Transverse colon (tissue), 4 donors: ENCODE data around the gene DNAH11. TPM values are rescaled to one million over a fixed set of nuclear protein-coding genes. Genes with fewer than 3 reads are reported as not detected.

ENCODE experiments used
- DNase-seq: peaks from one replicate; pipeline ENCODE4 v3.0.0-alpha.2; 2019
- H3K27ac ChIP-seq, 4 donors: fragments of 200-600 bp; sonication (generic); 2 replicates each; pipeline ENCODE4 v1.5.1; 2016 to 2018; ENCODE audit warnings: inconsistent platforms in 4 of 4
- H3K27me3 ChIP-seq: fragments of 200-600 bp; sonication (generic); 2 replicates; pipeline ENCODE4 v1.5.1; 2017; ENCODE audit warnings: inconsistent platforms
- H3K36me3 ChIP-seq, 4 donors: fragments of 200-600 bp; sonication (generic); 2 replicates each; pipeline ENCODE4 v1.5.1; 2017 to 2019; ENCODE audit warnings: inconsistent platforms in 4 of 4
- H3K4me1 ChIP-seq, 4 donors: fragments of 200-600 bp; sonication (generic); 2 replicates each; pipeline ENCODE4 v1.5.1; 2017 to 2020; ENCODE audit warnings: inconsistent platforms in 4 of 4
- H3K4me3 ChIP-seq, 4 donors: fragments of 200-600 bp; sonication (generic); 1 replicate in 1 of 4; 2 replicates in 3 of 4; pipeline versions ENCODE4 v1.5.1 to v1.6.1; 2017 to 2019; ENCODE audit warnings: inconsistent platforms in 4 of 4
- H3K9me3 ChIP-seq, 2 donors: fragments of 200-600 bp; sonication (generic); 2 replicates each; pipeline ENCODE4 v1.5.1; 2017 to 2019; ENCODE audit warnings: inconsistent platforms in 2 of 2
- CTCF ChIP-seq, 5 experiments: fragments of 200-600 bp in 3 of 5; fragments of 450-650 bp in 2 of 5; sonication (generic) in 3 of 5; IDR thresholded peaks; 1 replicate in 2 of 5; 2 replicates in 3 of 5; pipeline ENCODE4 v1.5.1; 2016 to 2017; ENCODE audit warnings: antibody characterized with exemption in 5 of 5, inconsistent platforms in 3 of 5, mild to moderate bottlenecking in 2 of 5, moderate library complexity in 1 of 5
- EP300 ChIP-seq: sonication (generic); formaldehyde crosslinking; IDR thresholded peaks from one replicate; pipeline ENCODE4 v1.6.1; 2017; ENCODE audit warnings: antibody characterized with exemption, low read depth
- POLR2A ChIP-seq: fragments of 450-650 bp; IDR thresholded peaks from one replicate; pipeline ENCODE4 v1.6.1; 2016; ENCODE audit warnings: antibody characterized with exemption, mild to moderate bottlenecking, moderate library complexity
- POLR2AphosphoS5 ChIP-seq, 3 donors: sonication (generic); formaldehyde crosslinking; IDR thresholded peaks; one replicate each; pipeline ENCODE4 v1.6.1; 2016; ENCODE audit warnings: antibody characterized with exemption in 3 of 3
- WGBS, 2 donors: methylation state at CpG; one replicate each; pipeline ENCODE4 v1.1.5; 2018; ENCODE audit warnings: low coverage in 1 of 2; 5-methylcytosine and 5-hydroxymethylcytosine counted together
- in situ Hi-C, 4 donors: fragments of 200-750 bp; cut with MboI; loops; one replicate each; pipeline versions ENCODE4 v1.15.0 to v1.15.1; 2017; ENCODE audit warnings: low sequenced_read_pairs in 3 of 4, low pct_ligation_motif_present in 1 of 4, low pct_unique_long_range_greater_than_20kb in 1 of 4
- intact Hi-C: fragments of 100-400 bp; cut with DNase I; formaldehyde crosslinking; loops from one replicate; pipeline ENCODE4 v1.15.1; 2023; ENCODE audit warnings: low total_unique reads
- total RNA-seq, 4 donors: library from RNA; depleted of rRNA; stranded (reverse); fragments of >200 nt; gene quantifications; one replicate each; pipeline ENCODE4 v1.1.0, GENCODE V29; 2016

Gene DNAH11
- total RNA-seq, 4 donors from 2014 or later = under 0.01 to 0.16 TPM; not detected in 2

- H3K27ac ChIP-seq = no peak overlapping the region
- H3K4me3 ChIP-seq = no peak overlapping the region
- H3K9me3 ChIP-seq = no peaks in the 10 kb centered on the region
- no peaks in the 10 kb centered on the region for H3K36me3 ChIP-seq
- no peaks in the 10 kb centered on the region for H3K4me1 ChIP-seq
- TF ChIP-seq POLR2A = no peak
- no peak for TF ChIP-seq POLR2AphosphoS5 (IDR thresholded peaks at IDR 0.05)
- TF ChIP-seq EP300 = no peak
- TF ChIP-seq CTCF (IDR thresholded peaks at IDR 0.05) = no peak
- intact Hi-C loops (no loop called here), in situ Hi-C loops (no loop called here)
- no peaks in the 10 kb centered on the region for H3K27me3 ChIP-seq
- DNase-seq = no peak
- WGBS, 2 donors = 83 to 86% methylated on average over 1 to 3 of the region's 3 CpGs
These were observed 372.3 kb downstream of the DNAH11 start for GRCh38 chr7:21915140-21915539.

GRCh38 chr7:21916176-21916575, 373.3 kb downstream of the DNAH11 start:
- Histone ChIP-seq H3K27ac (no peak overlapping the region), H3K4me3 (no peak overlapping the region), H3K4me1 (no peaks in the 10 kb centered on the region), H3K9me3 (no peaks in the 10 kb centered on the region), H3K27me3 (no peaks in the 10 kb centered on the region), H3K36me3 (no peaks in the 10 kb centered on the region)
- in situ Hi-C loops = no loop called here
- TF ChIP-seq POLR2AphosphoS5 (IDR thresholded peaks at IDR 0.05) (no peak), EP300 (no peak), POLR2A (no peak), CTCF (IDR thresholded peaks at IDR 0.05) (no peak)
- WGBS, 2 donors = 96% methylated on average over 7 of the region's 7 CpGs; no CpG with 5 or more reads in 1 of the 2 donors
- no peak for DNase-seq
- intact Hi-C loops = no loop called here

GRCh38 chr7:21916629-21917028, 373.8 kb downstream of the DNAH11 start:
- Histone ChIP-seq H3K9me3 (no peaks in the 10 kb centered on the region), H3K27me3 (no peaks in the 10 kb centered on the region), H3K27ac (no peak overlapping the region), H3K4me1 (no peaks in the 10 kb centered on the region), H3K4me3 (no peak overlapping the region), H3K36me3 (no peaks in the 10 kb centered on the region)
- in situ Hi-C loops = no loop called here
- WGBS, 2 donors = 65 to 86% methylated on average over 5 of the region's 5 CpGs
- intact Hi-C loops = no loop called here
- TF ChIP-seq EP300 (no peak), POLR2A (no peak), CTCF (IDR thresholded peaks at IDR 0.05) (no peak), POLR2AphosphoS5 (IDR thresholded peaks at IDR 0.05) (no peak)
- DNase-seq = no peak

DNA sequence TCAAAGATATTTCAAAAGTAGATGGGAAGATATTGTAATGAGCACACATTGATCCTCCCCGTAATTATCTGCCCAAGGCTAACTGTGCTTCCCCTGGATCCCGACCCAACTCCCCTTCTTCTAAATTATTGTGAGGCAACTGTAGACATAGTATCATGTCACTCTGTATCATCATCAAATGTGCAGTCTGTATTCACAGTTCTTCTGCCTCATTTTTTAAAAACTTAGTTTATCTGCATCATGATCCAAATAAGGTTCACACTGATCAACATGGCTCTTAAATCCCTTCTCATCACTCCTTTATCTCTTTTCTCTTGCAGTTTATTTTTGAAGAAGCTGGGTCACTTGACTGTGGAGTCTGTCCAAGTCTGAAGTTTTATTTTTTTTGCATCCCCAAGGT, 375.4 kb downstream of the DNAH11 start:
- in situ Hi-C loops = no loop called here
- 90 to 92% methylated on average over 2 of the region's 2 CpGs for WGBS, 2 donors

More for the DNA sequence above, 375.4 kb downstream of the DNAH11 start:
- no peak overlapping the region for H3K27ac ChIP-seq
- no peak for DNase-seq
- no peaks in the 10 kb centered on the region for H3K4me1 ChIP-seq
- H3K27me3 ChIP-seq = no peaks in the 10 kb centered on the region
- H3K36me3 ChIP-seq = no peaks in the 10 kb centered on the region
- H3K9me3 ChIP-seq = no peaks in the 10 kb centered on the region
- TF ChIP-seq POLR2A (no peak), EP300 (no peak), CTCF (IDR thresholded peaks at IDR 0.05) (no peak), POLR2AphosphoS5 (IDR thresholded peaks at IDR 0.05) (no peak)
- intact Hi-C loops = no loop called here
- H3K4me3 ChIP-seq = no peak overlapping the region
